T-cell (primary cell): ENCODE results near the gene OR1S2. TPM values are rescaled to one million over a fixed set of nuclear protein-coding genes. Genes with fewer than 3 reads are reported as not detected.

Experiments used
- ATAC-seq, 4 experiments: fragments of 200-7000 bp in 3 of 4; fragments of 150-1000 bp in 1 of 4; cut with Tn5 transposase; replicated peaks in 1 of 4; 1 replicate in 3 of 4; 2 replicates in 1 of 4; pipeline ENCODE4 v1.10.0; 2021; ENCODE audit warnings: moderate library complexity in 3 of 4, mild to moderate bottlenecking in 2 of 4, moderate number of reproducible peaks in 1 of 4
- CTCF ChIA-PET, 2 donors: fragments of 300-600 bp; sonication (Branson Sonifier 250); formaldehyde crosslinking; loops; one replicate each; lab custom pipeline; 2022; ENCODE audit warnings: antibody characterized with exemption in 2 of 2; lab: Charles Lee
- POLR2A ChIA-PET, 2 donors: fragments of 300-600 bp; sonication (Branson Sonifier 250); formaldehyde crosslinking; loops; one replicate each; lab custom pipeline; 2022; ENCODE audit warnings: antibody characterized with exemption in 2 of 2; lab: Charles Lee
- DNase-seq, 35 experiments: peaks; one replicate each; pipeline versions ENCODE4 v3.0.0 to v3.0.0-alpha.2; 2013 to 2023
- H3K27ac ChIP-seq: one replicate; pipeline ENCODE4 v1.5.1; 2013; ENCODE audit warnings: low read length
- H3K27me3 ChIP-seq, 2 experiments: replicated peaks in 1 of 2; 1 replicate in 1 of 2; 2 replicates in 1 of 2; pipeline versions ENCODE4 v1.6.1 to v1.7.0; 2013; ENCODE audit warnings: low read length in 1 of 2, mixed read lengths in 1 of 2; ENCODE audit not compliant: control insufficient read depth in 2 of 2, insufficient read depth in 2 of 2; ENCODE audit errors: extremely low read depth in 1 of 2
- H3K36me3 ChIP-seq, 2 donors: 1 replicate in 1 of 2; 2 replicates in 1 of 2; pipeline versions ENCODE4 v1.6.1 to v1.7.0; 2013; ENCODE audit warnings: low read length in 1 of 2; ENCODE audit not compliant: control insufficient read depth in 2 of 2, insufficient read depth in 1 of 2; ENCODE audit errors: extremely low read depth in 1 of 2
- H3K4me1 ChIP-seq, 2 experiments: 1 replicate in 1 of 2; 2 replicates in 1 of 2; pipeline versions ENCODE4 v1.6.1 to v1.7.0; 2013; ENCODE audit warnings: low read length in 2 of 2, mixed read lengths in 1 of 2; ENCODE audit not compliant: insufficient read depth in 2 of 2, control insufficient read depth in 1 of 2; ENCODE audit errors: extremely low read depth in 1 of 2
- H3K4me3 ChIP-seq, 2 donors: 1 replicate in 1 of 2; 2 replicates in 1 of 2; pipeline versions ENCODE4 v1.5.1 to v1.7.0; 2013; ENCODE audit warnings: mild to moderate bottlenecking in 2 of 2, low read length in 1 of 2, moderate library complexity in 1 of 2; ENCODE audit not compliant: control insufficient read depth in 1 of 2; ENCODE audit errors: extremely low read depth in 1 of 2
- H3K9me3 ChIP-seq: 2 replicates; pipeline ENCODE4 v1.7.0; 2013
- H3K27ac Mint-ChIP-seq, 2 donors: one replicate each; pipeline ENCODE4 v1.8.0; 2020 to 2021; ENCODE audit warnings: mild to moderate bottlenecking in 2 of 2, mixed read lengths in 2 of 2
- H3K27me3 Mint-ChIP-seq, 2 donors: one replicate each; pipeline ENCODE4 v1.8.0; 2021 to 2022; ENCODE audit warnings: mixed read lengths in 2 of 2
- H3K36me3 Mint-ChIP-seq: one replicate; pipeline ENCODE4 v1.8.0; 2021; ENCODE audit warnings: mixed read lengths
- H3K4me1 Mint-ChIP-seq, 3 donors: one replicate each; pipeline ENCODE4 v1.8.0; 2020 to 2022; ENCODE audit warnings: mixed read lengths in 3 of 3, mild to moderate bottlenecking in 1 of 3
- H3K4me3 Mint-ChIP-seq, 3 donors: one replicate each; pipeline ENCODE4 v1.8.0; 2020 to 2022; ENCODE audit warnings: mild to moderate bottlenecking in 3 of 3, mixed read lengths in 3 of 3, moderate library complexity in 3 of 3
- H3K9me3 Mint-ChIP-seq, 3 donors: one replicate each; pipeline ENCODE4 v1.8.0; 2020 to 2022; ENCODE audit warnings: mixed read lengths in 3 of 3
- WGBS: methylation state at CpG from one replicate; pipeline ENCODE4 v1.1.5; 2013; ENCODE audit warnings: missing lambda C conversion rate; ENCODE audit not compliant: insufficient coverage; 5-methylcytosine and 5-hydroxymethylcytosine counted together
- total RNA-seq, 35 experiments: library from RNA in 6 of 35; stranded (reverse) in 6 of 35; fragments of 120-200 nt in 1 of 35; gene quantifications; one replicate each; pipeline versions ENCODE4 v1.2.1 to v1.2.4 and lab custom pipeline; 2013 to 2026

Gene OR1S2
- total RNA-seq, 5 donors from 2014 or later (not counting 1 experiment from before 2014, with no cell fraction given): not detected

DNA sequence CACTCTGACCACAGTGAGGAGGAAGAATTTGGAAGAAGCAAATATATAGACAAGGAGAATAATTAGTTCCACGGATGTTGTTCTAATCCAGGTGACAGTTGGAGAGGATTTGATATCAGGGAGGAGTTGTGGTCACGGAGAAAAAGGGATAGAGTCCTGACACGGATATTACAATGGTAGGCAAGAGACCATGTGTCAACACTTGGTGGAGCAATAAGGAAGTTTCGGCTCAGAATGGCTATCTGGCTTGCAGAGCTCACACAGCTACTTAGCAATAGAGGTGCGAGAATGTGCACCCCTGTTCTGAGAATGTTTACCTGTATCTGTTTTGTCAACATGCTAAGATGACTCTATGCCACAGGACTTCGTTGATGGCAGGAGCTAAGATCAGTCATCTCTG lies 25.5 kb downstream of the OR1S2 start:
- no peak for ATAC-seq
- Histone ChIP-seq H3K27me3 (peaks cover 0 to 3% of the 10 kb centered on the region in 2 experiments), H3K27ac (no peak overlapping the region), H3K36me3 (no peaks in the 10 kb centered on the region), H3K4me3 (no peak overlapping the region), H3K4me1 (no peaks in the 10 kb centered on the region), H3K9me3 (no peaks in the 10 kb centered on the region)
- no peak for DNase-seq
- CTCF ChIA-PET: no interaction called here
- 83% methylated on average over 4 of the region's 6 CpGs for WGBS
- Mint-ChIP-seq H3K9me3 (no peaks in the 10 kb centered on the region), H3K4me3 (no peak overlapping the region), H3K27ac (no peak overlapping the region), H3K27me3 (peaks cover 30 to 34% of the 10 kb centered on the region in 2 donors), H3K4me1 (no peaks in the 10 kb centered on the region), H3K36me3 (no peaks in the 10 kb centered on the region)
- POLR2A ChIA-PET: no interaction called here

DNA sequence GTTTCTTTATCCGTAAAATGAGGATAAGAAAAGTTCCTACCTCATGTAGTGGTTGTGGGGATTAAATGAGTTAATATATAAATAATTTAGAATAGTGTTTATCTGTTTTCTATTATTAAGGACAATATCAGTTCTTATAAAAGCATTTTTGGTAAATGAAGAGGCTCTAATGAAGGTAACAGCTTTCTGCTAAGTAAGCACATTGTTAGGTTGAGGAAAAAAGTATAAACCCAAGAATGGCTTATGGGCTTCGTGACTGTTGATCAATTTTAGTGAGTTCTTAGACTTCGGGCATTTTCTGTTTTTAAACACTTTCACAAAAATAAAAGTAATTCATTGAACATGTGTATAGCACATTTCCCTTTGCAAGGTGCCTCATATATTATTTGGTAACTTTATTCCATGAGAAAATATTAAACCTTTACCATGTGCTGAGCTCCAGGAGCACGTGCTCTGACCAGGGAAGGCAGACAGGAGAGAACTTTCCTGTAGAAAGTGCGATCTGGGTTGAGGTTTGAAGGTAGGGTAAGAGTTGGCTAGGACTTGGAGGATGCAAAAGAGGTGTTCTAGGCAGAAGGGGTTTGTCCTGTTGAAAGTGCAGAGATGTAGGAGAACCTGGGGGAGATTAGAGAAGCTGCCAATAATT lies 26.4 kb downstream of the OR1S2 start:
- Mint-ChIP-seq H3K9me3 (no peaks in the 10 kb centered on the region), H3K27me3 (peaks cover 30 to 35% of the 10 kb centered on the region in 2 donors), H3K27ac (no peak overlapping the region), H3K36me3 (no peaks in the 10 kb centered on the region), H3K4me1 (no peaks in the 10 kb centered on the region), H3K4me3 (no peak overlapping the region)
- no peak overlapping the region for H3K4me3 ChIP-seq
- H3K9me3 ChIP-seq: no peaks in the 10 kb centered on the region
- H3K27me3 ChIP-seq: peaks cover 0 to 3% of the 10 kb centered on the region in 2 experiments
- ATAC-seq (no peak), DNase-seq (no peak)
- ChIA-PET POLR2A (no interaction called here), CTCF (no interaction called here)
- no peaks in the 10 kb centered on the region for H3K4me1 ChIP-seq
- no peaks in the 10 kb centered on the region for H3K36me3 ChIP-seq
- H3K27ac ChIP-seq: no peak overlapping the region
- WGBS: 70% methylated on average over 2 of the region's 5 CpGs

GRCh38 chr11:58165504-58166106 lies 38.3 kb downstream of the OR1S2 start:
- 50% methylated on average over 1 of the region's 7 CpGs for WGBS
- no peak for DNase-seq
- no peaks in the 10 kb centered on the region for H3K4me1 Mint-ChIP-seq
- ChIA-PET POLR2A (no interaction called here), CTCF (no interaction called here)
- no peak for ATAC-seq
- H3K27ac ChIP-seq: no peak overlapping the region
- peaks cover 5 to 15% of the 10 kb centered on the region in 2 donors for H3K27me3 Mint-ChIP-seq
- no peak overlapping the region for H3K27ac Mint-ChIP-seq
- H3K9me3 Mint-ChIP-seq: no peaks in the 10 kb centered on the region
- no peaks in the 10 kb centered on the region for H3K36me3 ChIP-seq
- no peaks in the 10 kb centered on the region for H3K9me3 ChIP-seq
- no peaks in the 10 kb centered on the region for H3K4me1 ChIP-seq
- no peaks in the 10 kb centered on the region for H3K27me3 ChIP-seq
- no peak overlapping the region for H3K4me3 Mint-ChIP-seq
- no peaks in the 10 kb centered on the region for H3K36me3 Mint-ChIP-seq
- no peak overlapping the region for H3K4me3 ChIP-seq

DNA sequence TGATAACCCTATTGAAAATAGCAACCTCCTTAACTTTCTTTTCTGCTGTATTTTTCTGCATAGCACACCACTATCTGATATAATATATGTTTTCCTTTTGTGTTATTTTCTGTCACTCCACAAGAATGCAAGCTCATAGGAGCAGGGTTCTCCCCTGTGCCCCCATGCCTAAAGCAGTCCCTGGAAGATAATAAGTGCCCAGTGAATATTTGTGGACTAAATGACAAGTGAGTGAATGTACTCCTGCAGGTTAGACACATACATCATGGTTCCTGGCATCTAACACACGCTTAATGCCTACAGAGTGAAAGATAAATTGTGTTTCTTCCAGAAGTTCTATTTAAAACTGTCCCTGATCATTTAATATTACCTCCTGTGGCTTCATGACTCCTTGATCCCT lies 39.0 kb downstream of the OR1S2 start:
- no peak for ATAC-seq
- Mint-ChIP-seq H3K4me1 (no peaks in the 10 kb centered on the region), H3K36me3 (no peaks in the 10 kb centered on the region), H3K9me3 (no peaks in the 10 kb centered on the region), H3K27me3 (peaks cover 5 to 15% of the 10 kb centered on the region in 2 donors), H3K4me3 (no peak overlapping the region), H3K27ac (no peak overlapping the region)
- Histone ChIP-seq H3K36me3 (no peaks in the 10 kb centered on the region), H3K4me3 (no peak overlapping the region), H3K27ac (no peak overlapping the region), H3K9me3 (no peaks in the 10 kb centered on the region), H3K27me3 (no peaks in the 10 kb centered on the region), H3K4me1 (no peaks in the 10 kb centered on the region)
- ChIA-PET POLR2A (no interaction called here), CTCF (no interaction called here)
- no peak for DNase-seq
- WGBS: no CpG with 5 or more reads among the region's 1 CpG

- Mint-ChIP-seq H3K9me3 (peaks cover 0 to 2% (median 2%) of the 10 kb centered on the region in 3 donors), H3K36me3 (no peaks in the 10 kb centered on the region), H3K4me3 (no peak overlapping the region), H3K27me3 (peaks cover 5 to 15% of the 10 kb centered on the region in 2 donors), H3K27ac (no peak overlapping the region), H3K4me1 (no peaks in the 10 kb centered on the region)
- H3K27ac ChIP-seq: no peak overlapping the region
- H3K27me3 ChIP-seq: no peaks in the 10 kb centered on the region
- H3K9me3 ChIP-seq: no peaks in the 10 kb centered on the region
- ATAC-seq: no peak
- WGBS: 95% methylated on average over 2 of the region's 4 CpGs
- no peaks in the 10 kb centered on the region for H3K4me1 ChIP-seq
- ChIA-PET POLR2A (no interaction called here), CTCF (interaction anchor here in 1 of 2 donors (0.6 kb wide), 1 partner anchor 75 kb away, joined by 5 read pairs; no protein-coding TSS in a partner anchor)
- no peaks in the 10 kb centered on the region for H3K36me3 ChIP-seq
- no peak for DNase-seq
- no peak overlapping the region for H3K4me3 ChIP-seq
Observed at GRCh38 chr11:58164389-58164788, 39.6 kb downstream of the OR1S2 start.

Other genes with a start within 250 kb of the OR1S2 start
- not detected for gene OR9Q1, start 180.3 kb downstream of the OR1S2 start, total RNA-seq
- gene OR6Q1, start 173.2 kb downstream of the OR1S2 start, total RNA-seq: not detected
- not detected for gene OR9I1, start 78.6 kb downstream of the OR1S2 start, total RNA-seq
- not detected for gene OR9Q2, start 15.1 kb downstream of the OR1S2 start, total RNA-seq
- not detected for gene OR1S1, start 8.6 kb upstream of the OR1S2 start, total RNA-seq
- not detected for gene OR10Q1, start 24.8 kb upstream of the OR1S2 start, total RNA-seq
- not detected for gene OR10W1, start 64.1 kb upstream of the OR1S2 start, total RNA-seq
- gene OR5B17, start 154.9 kb upstream of the OR1S2 start, total RNA-seq: not detected
- not detected for gene OR5B3, start 202.7 kb upstream of the OR1S2 start, total RNA-seq
- gene OR5B2, start 224.0 kb upstream of the OR1S2 start, total RNA-seq: not detected
- gene OR5B12, start 238.1 kb upstream of the OR1S2 start, total RNA-seq: under 1 TPM in 3 of 5 donors, not detected in 2; 0.26 to 0.35 (median 0.35) TPM